ENCODE results near the gene GABPB2.

GRCh38 chr1:151043163-151043562, 27.4 kb upstream of the GABPB2 start:
- no peak for TF ChIP-seq CTCF (IDR thresholded peaks at IDR 0.05; ENCODE audit: low read length)
- TF ChIP-seq EZH2 (IDR thresholded peaks at IDR 0.05; ENCODE audit: borderline replicate concordance, low read length) = no peak
